ENCODE measurements around the gene FXYD5.

GRCh38 chr19:35162471-35163326 is 8.2 kb downstream of the FXYD5 start:
- no peak for TF ChIP-seq ISL1 (CRISPR knock-in tag; IDR thresholded peaks at IDR 0.05)
- no peak for TF ChIP-seq PATZ1 (CRISPR knock-in tag; IDR thresholded peaks at IDR 0.05; ENCODE audit: borderline replicate concordance)
- no peak for TF ChIP-seq ESRRG (CRISPR knock-in tag; IDR thresholded peaks at IDR 0.05)

All from SK-N-SH treated with all-trans-retinoic acid at 6 μM for 48 hours (cell line).